ENCODE results near the gene LILRA5.

- TF ChIP-seq TCF7L2 (IDR thresholded peaks at IDR 0.05; ENCODE audit: borderline replicate concordance, extremely low read depth, insufficient read depth, insufficient read length) (no peak), MAX (IDR thresholded peaks at IDR 0.05) (no peak), POLR2A (IDR thresholded peaks at IDR 0.05; ENCODE audit: borderline replicate concordance, extremely low read depth, insufficient read depth, insufficient read length) (no peak), CEBPB (IDR thresholded peaks at IDR 0.05; ENCODE audit: low read depth) (no peak), POLR2AphosphoS5 (IDR thresholded peaks at IDR 0.05; ENCODE audit: low read depth, low read length) (no peak)
Observed at GRCh38 chr19:54282686-54283470, 30.1 kb downstream of the LILRA5 start.
